HEK293 (cell line): ENCODE results near the gene CD28.

Source experiments
- CTCF ChIA-PET: fragments of 350-600 bp; formaldehyde crosslinking; extraction: SDS; loops from one replicate; lab custom pipeline; 2021; ENCODE audit warnings: antibody characterized with exemption; lab: Yijun Ruan, JAX
- POLR2A ChIA-PET: fragments of 300-600 bp; formaldehyde crosslinking; extraction: SDS; loops from one replicate; lab custom pipeline; 2020; ENCODE audit warnings: antibody characterized with exemption, inconsistent platforms; lab: Yijun Ruan, JAX
- H3K27ac ChIP-seq: fragments of 200-500 bp; sonication (Bioruptor generic); 2 replicates; pipeline ENCODE4 v1.5.1; 2014; ENCODE audit warnings: low read depth, low read length, control low read depth, inconsistent platforms; ENCODE audit errors: extremely low read depth
- H3K36me3 ChIP-seq, 2 experiments: fragments of 200-500 bp in 1 of 2; sonication (Bioruptor generic) in 1 of 2; 1 replicate in 1 of 2; 2 replicates in 1 of 2; pipeline ENCODE4 v1.5.1; 2014 to 2017; ENCODE audit warnings: inconsistent platforms in 2 of 2, low read length in 2 of 2; ENCODE audit not compliant: control insufficient read depth in 2 of 2, insufficient read depth in 1 of 2
- H3K4me1 ChIP-seq: fragments of 200-500 bp; sonication (Bioruptor generic); 2 replicates; pipeline ENCODE4 v1.5.1; 2014; ENCODE audit warnings: mild to moderate bottlenecking, low read length, inconsistent platforms; ENCODE audit not compliant: control insufficient read depth, insufficient read depth
- H3K4me3 ChIP-seq: 2 replicates; pipeline ENCODE4 v1.5.1; 2011; ENCODE audit warnings: low read depth, mild to moderate bottlenecking, control low read depth, low read length, moderate library complexity
- H3K9me3 ChIP-seq: fragments of 200-500 bp; sonication (Bioruptor generic); 2 replicates; pipeline ENCODE4 v1.5.1; 2014; ENCODE audit warnings: low read depth, low read length, inconsistent platforms; ENCODE audit not compliant: control insufficient read depth, insufficient read depth
- BCL11A ChIP-seq: fragments of 450-650 bp; formaldehyde crosslinking; IDR thresholded peaks from 2 replicates; pipeline ENCODE4 v1.5.1; 2016; ENCODE audit warnings: low read depth, missing biosample characterization, missing genetic modification characterization
- OSR2 ChIP-seq: fragments of 450-650 bp; formaldehyde crosslinking; IDR thresholded peaks from 2 replicates; pipeline ENCODE4 v1.5.1; 2016; ENCODE audit warnings: missing biosample characterization, missing genetic modification characterization
- RBAK ChIP-seq: fragments of 450-650 bp; formaldehyde crosslinking; IDR thresholded peaks from 2 replicates; pipeline ENCODE4 v1.5.1; 2016; ENCODE audit warnings: missing biosample characterization, missing genetic modification characterization
- YY2 ChIP-seq: fragments of 450-650 bp; formaldehyde crosslinking; IDR thresholded peaks from 2 replicates; pipeline ENCODE4 v1.5.1; 2016; ENCODE audit warnings: missing biosample characterization, missing genetic modification characterization
- ZBTB20 ChIP-seq: fragments of 450-650 bp; formaldehyde crosslinking; IDR thresholded peaks from 2 replicates; pipeline ENCODE4 v1.5.1; 2016; ENCODE audit warnings: missing biosample characterization, missing genetic modification characterization
- ZNF112 ChIP-seq: fragments of 450-650 bp; formaldehyde crosslinking; IDR thresholded peaks from 2 replicates; pipeline ENCODE4 v1.5.0; 2017; ENCODE audit warnings: missing biosample characterization, missing genetic modification characterization
- ZNF114 ChIP-seq: fragments of 450-650 bp; formaldehyde crosslinking; IDR thresholded peaks from 2 replicates; pipeline ENCODE4 v1.5.0; 2017; ENCODE audit warnings: missing biosample characterization, missing genetic modification characterization
- ZNF16 ChIP-seq: fragments of 450-650 bp; formaldehyde crosslinking; IDR thresholded peaks from 2 replicates; pipeline ENCODE4 v1.5.1; 2016; ENCODE audit warnings: low read depth, missing biosample characterization, missing genetic modification characterization
- ZNF433 ChIP-seq: fragments of 450-650 bp; formaldehyde crosslinking; IDR thresholded peaks from 2 replicates; pipeline ENCODE4 v1.5.1; 2016; ENCODE audit warnings: missing biosample characterization, missing genetic modification characterization, low read depth
- ZNF707 ChIP-seq: fragments of 450-650 bp; formaldehyde crosslinking; IDR thresholded peaks from 2 replicates; pipeline ENCODE4 v1.5.1; 2016; ENCODE audit warnings: missing biosample characterization, missing genetic modification characterization
- TF ChIP-seq, protein P1 (sequence below): fragments of 450-650 bp; formaldehyde crosslinking; IDR thresholded peaks from 2 replicates; pipeline ENCODE4 v1.5.1; 2016; ENCODE audit warnings: missing biosample characterization, missing genetic modification characterization
- TF ChIP-seq, protein P2 (sequence below): fragments of 450-650 bp; formaldehyde crosslinking; IDR thresholded peaks from 2 replicates; pipeline ENCODE4 v1.5.1; 2016; ENCODE audit warnings: missing biosample characterization, missing genetic modification characterization
- TF ChIP-seq, protein P3 (sequence below): fragments of 450-650 bp; formaldehyde crosslinking; IDR thresholded peaks from 2 replicates; pipeline ENCODE4 v1.5.1; 2017; ENCODE audit warnings: missing biosample characterization, missing genetic modification characterization
- TF ChIP-seq, protein P4 (sequence below): fragments of 450-650 bp; formaldehyde crosslinking; IDR thresholded peaks from 2 replicates; pipeline ENCODE4 v1.5.1; 2016; ENCODE audit warnings: missing biosample characterization, missing genetic modification characterization
- TF ChIP-seq, protein P5 (sequence below): fragments of 450-650 bp; formaldehyde crosslinking; IDR thresholded peaks from 2 replicates; pipeline ENCODE4 v1.5.1; 2016; ENCODE audit warnings: missing biosample characterization, missing genetic modification characterization

Gene CD28

DNA sequence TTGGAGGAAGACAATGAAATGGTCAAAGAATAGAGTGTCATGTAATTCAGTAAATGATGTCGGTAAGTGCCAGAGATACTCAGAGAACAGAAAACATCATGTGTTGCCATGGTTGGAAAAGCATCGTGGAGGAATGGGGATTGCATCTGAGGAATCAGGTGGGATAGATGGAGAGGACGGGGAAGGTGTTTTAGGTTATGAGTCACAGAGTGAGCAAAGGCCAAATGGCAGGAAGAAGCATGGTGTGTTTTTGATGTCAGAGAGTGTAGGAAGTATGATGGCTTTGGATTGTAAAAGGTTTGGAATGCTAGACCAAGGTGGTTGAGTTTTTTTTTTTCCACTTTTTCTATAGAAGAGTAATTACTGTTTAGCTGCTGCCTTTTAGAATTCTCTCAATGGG, 27.5 kb upstream of the CD28 start:
- H3K36me3 ChIP-seq, result no peaks in the 10 kb centered on the region
- no peaks in the 10 kb centered on the region for H3K4me1 ChIP-seq
- no peak overlapping the region for H3K27ac ChIP-seq
- CTCF ChIA-PET, result no interaction called here
- no peak overlapping the region for H3K4me3 ChIP-seq
- TF ChIP-seq, protein P1, sequence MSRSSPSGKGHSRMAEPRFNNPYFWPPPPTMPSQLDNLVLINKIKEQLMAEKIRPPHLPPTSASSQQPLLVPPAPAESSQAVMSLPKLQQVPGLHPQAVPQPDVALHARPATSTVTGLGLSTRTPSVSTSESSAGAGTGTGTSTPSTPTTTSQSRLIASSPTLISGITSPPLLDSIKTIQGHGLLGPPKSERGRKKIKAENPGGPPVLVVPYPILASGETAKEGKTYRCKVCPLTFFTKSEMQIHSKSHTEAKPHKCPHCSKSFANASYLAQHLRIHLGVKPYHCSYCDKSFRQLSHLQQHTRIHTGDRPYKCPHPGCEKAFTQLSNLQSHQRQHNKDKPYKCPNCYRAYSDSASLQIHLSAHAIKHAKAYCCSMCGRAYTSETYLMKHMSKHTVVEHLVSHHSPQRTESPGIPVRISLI (tag by site-specific recombination), result no peak
- TF ChIP-seq YY2 (tag by site-specific recombination), result no peak
- TF ChIP-seq ZNF16 (tag by site-specific recombination), result no peak
- TF ChIP-seq OSR2 (tag by site-specific recombination), result no peak
- TF ChIP-seq ZNF112 (tag by site-specific recombination), result no peak
- TF ChIP-seq ZNF114 (tag by site-specific recombination), result no peak
- TF ChIP-seq, protein P2, sequence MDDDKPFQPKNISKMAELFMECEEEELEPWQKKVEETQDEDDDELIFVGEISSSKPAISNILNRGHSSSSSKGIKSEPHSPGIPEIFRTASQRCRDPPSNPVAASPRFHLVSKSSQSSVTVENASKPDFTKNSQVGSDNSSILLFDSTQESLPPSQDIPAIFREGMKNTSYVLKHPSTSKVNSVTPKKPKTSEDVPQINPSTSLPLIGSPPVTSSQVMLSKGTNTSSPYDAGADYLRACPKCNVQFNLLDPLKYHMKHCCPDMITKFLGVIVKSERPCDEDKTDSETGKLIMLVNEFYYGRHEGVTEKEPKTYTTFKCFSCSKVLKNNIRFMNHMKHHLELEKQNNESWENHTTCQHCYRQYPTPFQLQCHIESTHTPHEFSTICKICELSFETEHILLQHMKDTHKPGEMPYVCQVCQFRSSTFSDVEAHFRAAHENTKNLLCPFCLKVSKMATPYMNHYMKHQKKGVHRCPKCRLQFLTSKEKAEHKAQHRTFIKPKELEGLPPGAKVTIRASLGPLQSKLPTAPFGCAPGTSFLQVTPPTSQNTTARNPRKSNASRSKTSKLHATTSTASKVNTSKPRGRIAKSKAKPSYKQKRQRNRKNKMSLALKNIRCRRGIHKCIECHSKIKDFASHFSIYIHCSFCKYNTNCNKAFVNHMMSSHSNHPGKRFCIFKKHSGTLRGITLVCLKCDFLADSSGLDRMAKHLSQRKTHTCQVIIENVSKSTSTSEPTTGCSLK, result no peak
- TF ChIP-seq, protein P3, sequence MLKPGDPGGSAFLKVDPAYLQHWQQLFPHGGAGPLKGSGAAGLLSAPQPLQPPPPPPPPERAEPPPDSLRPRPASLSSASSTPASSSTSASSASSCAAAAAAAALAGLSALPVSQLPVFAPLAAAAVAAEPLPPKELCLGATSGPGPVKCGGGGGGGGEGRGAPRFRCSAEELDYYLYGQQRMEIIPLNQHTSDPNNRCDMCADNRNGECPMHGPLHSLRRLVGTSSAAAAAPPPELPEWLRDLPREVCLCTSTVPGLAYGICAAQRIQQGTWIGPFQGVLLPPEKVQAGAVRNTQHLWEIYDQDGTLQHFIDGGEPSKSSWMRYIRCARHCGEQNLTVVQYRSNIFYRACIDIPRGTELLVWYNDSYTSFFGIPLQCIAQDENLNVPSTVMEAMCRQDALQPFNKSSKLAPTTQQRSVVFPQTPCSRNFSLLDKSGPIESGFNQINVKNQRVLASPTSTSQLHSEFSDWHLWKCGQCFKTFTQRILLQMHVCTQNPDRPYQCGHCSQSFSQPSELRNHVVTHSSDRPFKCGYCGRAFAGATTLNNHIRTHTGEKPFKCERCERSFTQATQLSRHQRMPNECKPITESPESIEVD (tag by site-specific recombination), result no peak
- TF ChIP-seq ZNF433 (tag by site-specific recombination), result no peak
- TF ChIP-seq ZBTB20 (tag by site-specific recombination), result no peak
- no peak for TF ChIP-seq ZNF707 (tag by site-specific recombination)
- no peak for TF ChIP-seq BCL11A (tag by site-specific recombination)
- TF ChIP-seq, all 188 proteins: peak for 0
- H3K9me3 ChIP-seq, result no peaks in the 10 kb centered on the region
- POLR2A ChIA-PET, result no interaction called here

DNA sequence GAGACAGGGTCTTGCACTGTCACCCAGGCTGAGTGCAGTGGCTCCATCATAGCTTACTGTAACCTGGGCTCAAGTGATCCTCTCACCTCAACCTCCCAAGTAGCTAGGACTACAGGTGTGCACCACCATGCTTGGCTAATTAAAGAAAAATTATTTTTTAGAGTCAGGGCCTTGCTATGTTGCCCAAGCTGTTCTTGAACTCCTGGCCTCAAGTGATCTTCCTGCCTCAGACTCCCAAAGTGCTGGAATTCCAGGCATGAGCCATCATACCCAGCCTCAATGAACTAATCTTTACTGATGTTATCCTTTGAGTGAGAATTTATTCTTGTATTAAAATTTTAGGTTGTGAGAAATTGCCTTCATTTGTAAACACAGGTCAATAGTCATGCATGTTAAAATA, 27.0 kb upstream of the CD28 start:
- H3K36me3 ChIP-seq, result no peaks in the 10 kb centered on the region
- H3K4me3 ChIP-seq, result no peak overlapping the region
- no peaks in the 10 kb centered on the region for H3K4me1 ChIP-seq
- H3K27ac ChIP-seq, result no peak overlapping the region
- TF ChIP-seq, protein P4, sequence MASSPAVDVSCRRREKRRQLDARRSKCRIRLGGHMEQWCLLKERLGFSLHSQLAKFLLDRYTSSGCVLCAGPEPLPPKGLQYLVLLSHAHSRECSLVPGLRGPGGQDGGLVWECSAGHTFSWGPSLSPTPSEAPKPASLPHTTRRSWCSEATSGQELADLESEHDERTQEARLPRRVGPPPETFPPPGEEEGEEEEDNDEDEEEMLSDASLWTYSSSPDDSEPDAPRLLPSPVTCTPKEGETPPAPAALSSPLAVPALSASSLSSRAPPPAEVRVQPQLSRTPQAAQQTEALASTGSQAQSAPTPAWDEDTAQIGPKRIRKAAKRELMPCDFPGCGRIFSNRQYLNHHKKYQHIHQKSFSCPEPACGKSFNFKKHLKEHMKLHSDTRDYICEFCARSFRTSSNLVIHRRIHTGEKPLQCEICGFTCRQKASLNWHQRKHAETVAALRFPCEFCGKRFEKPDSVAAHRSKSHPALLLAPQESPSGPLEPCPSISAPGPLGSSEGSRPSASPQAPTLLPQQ (tag by site-specific recombination), result no peak
- no peak for TF ChIP-seq RBAK (tag by site-specific recombination)
- TF ChIP-seq, protein P5, sequence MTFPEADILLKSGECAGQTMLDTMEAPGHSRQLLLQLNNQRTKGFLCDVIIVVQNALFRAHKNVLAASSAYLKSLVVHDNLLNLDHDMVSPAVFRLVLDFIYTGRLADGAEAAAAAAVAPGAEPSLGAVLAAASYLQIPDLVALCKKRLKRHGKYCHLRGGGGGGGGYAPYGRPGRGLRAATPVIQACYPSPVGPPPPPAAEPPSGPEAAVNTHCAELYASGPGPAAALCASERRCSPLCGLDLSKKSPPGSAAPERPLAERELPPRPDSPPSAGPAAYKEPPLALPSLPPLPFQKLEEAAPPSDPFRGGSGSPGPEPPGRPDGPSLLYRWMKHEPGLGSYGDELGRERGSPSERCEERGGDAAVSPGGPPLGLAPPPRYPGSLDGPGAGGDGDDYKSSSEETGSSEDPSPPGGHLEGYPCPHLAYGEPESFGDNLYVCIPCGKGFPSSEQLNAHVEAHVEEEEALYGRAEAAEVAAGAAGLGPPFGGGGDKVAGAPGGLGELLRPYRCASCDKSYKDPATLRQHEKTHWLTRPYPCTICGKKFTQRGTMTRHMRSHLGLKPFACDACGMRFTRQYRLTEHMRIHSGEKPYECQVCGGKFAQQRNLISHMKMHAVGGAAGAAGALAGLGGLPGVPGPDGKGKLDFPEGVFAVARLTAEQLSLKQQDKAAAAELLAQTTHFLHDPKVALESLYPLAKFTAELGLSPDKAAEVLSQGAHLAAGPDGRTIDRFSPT (tag by site-specific recombination), result no peak
- CTCF ChIA-PET, result no interaction called here
- POLR2A ChIA-PET, result no interaction called here
- H3K9me3 ChIP-seq, result no peaks in the 10 kb centered on the region
